Upper lobe of left lung (tissue), 6 donors: ENCODE results near the gene PPARD. TPM values are rescaled to one million over a fixed set of nuclear protein-coding genes. Genes with fewer than 3 reads are reported as not detected.

Experiments used
- ATAC-seq, 2 donors: fragments of 200-7000 bp; cut with Tn5 transposase; one replicate each; pipeline ENCODE4 v1.9.1; 2022; ENCODE audit warnings: mild to moderate bottlenecking in 2 of 2, moderate library complexity in 2 of 2; ENCODE audit not compliant: low FRiP score in 2 of 2
- DNase-seq, 2 donors: peaks; one replicate each; pipeline ENCODE4 v3.0.0-alpha.2; 2019 to 2020
- H3K27ac ChIP-seq, 4 donors: fragments of 200-600 bp; sonication (generic); one replicate each; pipeline ENCODE4 v1.5.1; 2016 to 2019
- H3K27me3 ChIP-seq, 4 donors: fragments of 200-600 bp; sonication (generic); one replicate each; pipeline ENCODE4 v1.5.1; 2017 to 2019
- H3K36me3 ChIP-seq, 4 donors: fragments of 200-600 bp; sonication (generic); one replicate each; pipeline ENCODE4 v1.5.1; 2016 to 2019
- H3K4me1 ChIP-seq, 4 donors: fragments of 200-600 bp; sonication (generic); one replicate each; pipeline ENCODE4 v1.5.1; 2018 to 2019
- H3K4me3 ChIP-seq, 4 donors: fragments of 200-600 bp; sonication (generic); one replicate each; pipeline ENCODE4 v1.5.1; 2017 to 2019; ENCODE audit warnings: mild to moderate bottlenecking in 2 of 4, moderate library complexity in 1 of 4
- H3K9me3 ChIP-seq, 4 donors: fragments of 200-600 bp; sonication (generic); one replicate each; pipeline ENCODE4 v1.5.1; 2018 to 2019
- EP300 ChIP-seq, 4 donors: sonication (generic); formaldehyde crosslinking; IDR thresholded peaks; one replicate each; pipeline ENCODE4 v1.5.1; 2017; ENCODE audit warnings: antibody characterized with exemption in 4 of 4, control low read depth in 2 of 4
- POLR2A ChIP-seq, 4 donors: fragments of 450-650 bp; IDR thresholded peaks; one replicate each; pipeline ENCODE4 v1.5.1; 2016 to 2017; ENCODE audit warnings: antibody characterized with exemption in 4 of 4, mild to moderate bottlenecking in 2 of 4
- POLR2AphosphoS5 ChIP-seq, 2 donors: sonication (generic); formaldehyde crosslinking; IDR thresholded peaks; one replicate each; pipeline ENCODE4 v1.5.1; 2017; ENCODE audit warnings: antibody characterized with exemption in 2 of 2
- WGBS, 2 donors: methylation state at CpG; one replicate each; pipeline ENCODE4 v1.1.5; 2017 to 2018; 5-methylcytosine and 5-hydroxymethylcytosine counted together
- total RNA-seq, 6 donors: library from RNA; depleted of rRNA in 4 of 6; stranded (reverse); fragments of >200 nt in 4 of 6; gene quantifications; one replicate each; pipeline versions ENCODE4 v1.1.0 to v1.2.1, GENCODE V29; 2016 to 2021
- TF ChIP-seq, protein P1 (sequence below), 6 experiments: fragments of 450-650 bp in 4 of 6; fragments of 200-600 bp in 2 of 6; sonication (generic) in 2 of 6; IDR thresholded peaks; one replicate each; pipeline ENCODE4 v1.5.1; 2016 to 2019; ENCODE audit warnings: antibody characterized with exemption in 6 of 6
- donor health status: DM: no; HTN: no; CAD: no; lungs with moderate emphysema.
- donor health status: DM: no; HTN: yes; CAD: no; lungs with severe emphysema.

The PPARD gene
- total RNA-seq, 6 donors from 2014 or later = 14.8 to 48.2 (median 31.5) TPM

DNA sequence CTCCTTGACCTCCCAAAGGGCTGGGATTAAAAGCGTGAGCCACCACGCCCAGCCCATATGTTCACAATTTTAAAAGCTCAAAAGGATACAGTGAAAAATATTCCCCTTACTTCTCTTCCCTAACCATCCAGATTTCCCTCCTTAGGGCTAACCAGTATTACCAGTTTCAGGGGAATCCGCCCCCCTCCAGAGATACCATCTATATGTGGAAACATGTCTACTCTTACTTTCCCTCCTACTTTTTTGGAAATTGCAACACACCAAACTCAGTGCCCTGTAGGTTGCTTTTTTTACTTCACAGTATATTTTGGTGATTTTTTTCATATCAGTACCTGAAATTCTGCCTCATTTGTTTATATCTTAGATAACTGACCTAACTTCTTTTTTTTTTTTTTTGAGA is 118.9 kb downstream of the PPARD start:
- H3K9me3 ChIP-seq = no peaks in the 10 kb centered on the region
- TF ChIP-seq, protein P1, sequence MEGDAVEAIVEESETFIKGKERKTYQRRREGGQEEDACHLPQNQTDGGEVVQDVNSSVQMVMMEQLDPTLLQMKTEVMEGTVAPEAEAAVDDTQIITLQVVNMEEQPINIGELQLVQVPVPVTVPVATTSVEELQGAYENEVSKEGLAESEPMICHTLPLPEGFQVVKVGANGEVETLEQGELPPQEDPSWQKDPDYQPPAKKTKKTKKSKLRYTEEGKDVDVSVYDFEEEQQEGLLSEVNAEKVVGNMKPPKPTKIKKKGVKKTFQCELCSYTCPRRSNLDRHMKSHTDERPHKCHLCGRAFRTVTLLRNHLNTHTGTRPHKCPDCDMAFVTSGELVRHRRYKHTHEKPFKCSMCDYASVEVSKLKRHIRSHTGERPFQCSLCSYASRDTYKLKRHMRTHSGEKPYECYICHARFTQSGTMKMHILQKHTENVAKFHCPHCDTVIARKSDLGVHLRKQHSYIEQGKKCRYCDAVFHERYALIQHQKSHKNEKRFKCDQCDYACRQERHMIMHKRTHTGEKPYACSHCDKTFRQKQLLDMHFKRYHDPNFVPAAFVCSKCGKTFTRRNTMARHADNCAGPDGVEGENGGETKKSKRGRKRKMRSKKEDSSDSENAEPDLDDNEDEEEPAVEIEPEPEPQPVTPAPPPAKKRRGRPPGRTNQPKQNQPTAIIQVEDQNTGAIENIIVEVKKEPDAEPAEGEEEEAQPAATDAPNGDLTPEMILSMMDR (IDR thresholded peaks at IDR 0.05) = no peak
- H3K27me3 ChIP-seq = no peaks in the 10 kb centered on the region
- H3K4me1 ChIP-seq = no peaks in the 10 kb centered on the region
- no peak overlapping the region for H3K4me3 ChIP-seq
- peaks cover 0 to 40% (median 13%) of the 10 kb centered on the region in 4 donors for H3K36me3 ChIP-seq
- WGBS, 2 donors = 89 to 90% methylated on average over 3 of the region's 3 CpGs
- ATAC-seq (no peak), DNase-seq (no peak)
- H3K27ac ChIP-seq = no peak overlapping the region

- H3K36me3 ChIP-seq = peaks cover 0 to 21% (median 8%) of the 10 kb centered on the region in 4 donors
- TF ChIP-seq POLR2A (IDR thresholded peaks at IDR 0.05) (no peak), POLR2AphosphoS5 (IDR thresholded peaks at IDR 0.05) (no peak), EP300 (IDR thresholded peaks at IDR 0.05) (no peak)
- TF ChIP-seq, protein P1 (IDR thresholded peaks at IDR 0.05) = no peak
- peaks cover 0 to 6% (median 4%) of the 10 kb centered on the region in 4 donors for H3K4me1 ChIP-seq
- ATAC-seq (no peak), DNase-seq (no peak)
- no peaks in the 10 kb centered on the region for H3K27me3 ChIP-seq
- 90% methylated on average over 4 of the region's 4 CpGs for WGBS, 2 donors
- H3K9me3 ChIP-seq = no peaks in the 10 kb centered on the region
- H3K27ac ChIP-seq = no peak overlapping the region
- H3K4me3 ChIP-seq = no peak overlapping the region
These were observed 120.9 kb downstream of the PPARD start for GRCh38 chr6:35463292-35463691.

GRCh38 chr6:35465646-35466045 is 123.3 kb downstream of the PPARD start:
- Histone ChIP-seq H3K9me3 (no peaks in the 10 kb centered on the region), H3K27me3 (no peaks in the 10 kb centered on the region), H3K27ac (no peak overlapping the region), H3K36me3 (peaks cover 0 to 14% (median 8%) of the 10 kb centered on the region in 4 donors), H3K4me1 (peaks cover 9 to 20% (median 18%) of the 10 kb centered on the region in 4 donors), H3K4me3 (no peak overlapping the region)
- DNase-seq = no peak
- TF ChIP-seq, protein P1 (IDR thresholded peaks at IDR 0.05) = no peak
- 94 to 95% methylated on average over 1 of the region's 1 CpG for WGBS, 2 donors
- no peak for ATAC-seq

GRCh38 chr6:35468181-35468979 is 126.0 kb downstream of the PPARD start, which contains the start of gene RPL10A:
Gene RPL10A, plus strand, starts transcription at chr6:35468401. Its CDS starts 34 bp downstream, at chr6:35468435.
- TF ChIP-seq, protein P1 (IDR thresholded peaks at IDR 0.05) = peak; percentile 93 to 99 (median 99)
- TF ChIP-seq EP300 (IDR thresholded peaks at IDR 0.05) (peak in 1 of 4 donors; percentile 22), POLR2AphosphoS5 (IDR thresholded peaks at IDR 0.05) (peak; percentile 91 to 93), POLR2A (IDR thresholded peaks at IDR 0.05) (peak; percentile 83 to 95 (median 92))
- peaks cover 3 to 33% (median 30%) of the 10 kb centered on the region in 4 donors for H3K36me3 ChIP-seq
- peak within 1 kb of the TSS; percentile 36 to 72 (median 68) for H3K4me3 ChIP-seq
- WGBS, 2 donors = 0% methylated on average over 40 of the region's 86 CpGs; no CpG with 5 or more reads in 1 of the 2 donors
- no peaks in the 10 kb centered on the region for H3K27me3 ChIP-seq
- peak within 1 kb of the TSS; percentile 86 to 93 (median 91) for H3K27ac ChIP-seq
- H3K9me3 ChIP-seq = no peaks in the 10 kb centered on the region
- peak; percentile 96 to 97 for ATAC-seq
- H3K4me1 ChIP-seq = peaks cover 17 to 35% (median 20%) of the 10 kb centered on the region in 4 donors
- peak; percentile 97 to 98 for DNase-seq
